Activated T-cell treated with anti-CD3 and anti-CD28 coated beads, Interleukin-2, amount 50 U/mL, for 72 hours (primary cell): ENCODE data around the gene MAML3. TPM values are rescaled to one million over a fixed set of nuclear protein-coding genes. Genes with fewer than 3 reads are reported as not detected.

Source experiments
- ATAC-seq, 2 donors: fragments of 150-1000 bp; cut with Tn5 transposase; replicated peaks in 1 of 2; 2 replicates each; pipeline ENCODE4 v1.10.0; 2021; ENCODE audit warnings: moderate library complexity in 2 of 2, mild to moderate bottlenecking in 1 of 2
- DNase-seq, 2 donors: peaks; one replicate each; pipeline ENCODE4 v3.0.0; 2021 to 2022; ENCODE audit warnings: mixed read lengths in 1 of 2
- H3K27ac Mint-ChIP-seq: one replicate; pipeline ENCODE4 v1.8.0; 2022; ENCODE audit warnings: mild to moderate bottlenecking, moderate library complexity, mixed read lengths
- H3K27me3 Mint-ChIP-seq: one replicate; pipeline ENCODE4 v1.8.0; 2022; ENCODE audit warnings: low read depth, mixed read lengths
- H3K36me3 Mint-ChIP-seq, 2 donors: one replicate each; pipeline ENCODE4 v1.8.0; 2022; ENCODE audit warnings: mixed read lengths in 2 of 2, mild to moderate bottlenecking in 1 of 2; ENCODE audit not compliant: insufficient read depth in 2 of 2
- H3K4me1 Mint-ChIP-seq: one replicate; pipeline ENCODE4 v1.8.0; 2022; ENCODE audit warnings: low read depth, mixed read lengths
- H3K4me3 Mint-ChIP-seq, 2 donors: one replicate each; pipeline ENCODE4 v1.8.0; 2022; ENCODE audit warnings: mild to moderate bottlenecking in 2 of 2, mixed read lengths in 2 of 2, moderate library complexity in 2 of 2
- H3K9me3 Mint-ChIP-seq, 2 donors: one replicate each; pipeline ENCODE4 v1.8.0; 2022; ENCODE audit warnings: mixed read lengths in 2 of 2
- total RNA-seq, 2 donors: library from RNA; stranded (reverse); gene quantifications; one replicate each; pipeline ENCODE4 v1.2.3, GENCODE V29; 2022

Gene MAML3
- total RNA-seq, 2 donors from 2014 or later = 5.3 to 5.5 TPM

GRCh38 chr4:139810710-139811109 lies 343.3 kb downstream of the MAML3 start:
- ATAC-seq (no peak), DNase-seq (no peak)
- Mint-ChIP-seq H3K36me3 (peaks cover 0 to 4% of the 10 kb centered on the region in 2 donors), H3K9me3 (no peaks in the 10 kb centered on the region), H3K4me3 (no peak overlapping the region), H3K4me1 (peaks cover 3% of the 10 kb centered on the region), H3K27me3 (peaks cover 6% of the 10 kb centered on the region), H3K27ac (no peak overlapping the region)

DNA sequence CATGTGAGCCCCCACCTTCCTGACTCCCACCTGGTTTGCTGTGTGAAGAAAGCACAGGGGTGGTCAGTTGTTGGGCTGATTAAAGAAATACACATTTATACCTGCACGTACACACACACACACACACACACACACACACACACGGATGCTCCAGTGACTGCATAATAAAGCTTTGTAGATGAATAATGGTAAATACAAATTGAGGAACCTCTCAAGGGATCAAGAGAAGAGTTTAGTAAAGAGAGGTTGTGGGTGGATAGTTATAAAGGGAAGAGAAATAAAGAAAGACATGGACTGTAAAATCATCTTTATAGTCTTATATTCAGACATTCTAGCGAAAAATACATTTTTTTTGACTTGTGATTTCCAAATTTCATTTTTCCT lies 344.2 kb downstream of the MAML3 start:
- H3K9me3 Mint-ChIP-seq = no peaks in the 10 kb centered on the region
- H3K36me3 Mint-ChIP-seq = peaks cover 0 to 4% of the 10 kb centered on the region in 2 donors
- no peak overlapping the region for H3K4me3 Mint-ChIP-seq
- no peak overlapping the region for H3K27ac Mint-ChIP-seq
- H3K4me1 Mint-ChIP-seq = no peaks in the 10 kb centered on the region
- DNase-seq (no peak), ATAC-seq (no peak)
- H3K27me3 Mint-ChIP-seq = peaks cover 6% of the 10 kb centered on the region

DNA sequence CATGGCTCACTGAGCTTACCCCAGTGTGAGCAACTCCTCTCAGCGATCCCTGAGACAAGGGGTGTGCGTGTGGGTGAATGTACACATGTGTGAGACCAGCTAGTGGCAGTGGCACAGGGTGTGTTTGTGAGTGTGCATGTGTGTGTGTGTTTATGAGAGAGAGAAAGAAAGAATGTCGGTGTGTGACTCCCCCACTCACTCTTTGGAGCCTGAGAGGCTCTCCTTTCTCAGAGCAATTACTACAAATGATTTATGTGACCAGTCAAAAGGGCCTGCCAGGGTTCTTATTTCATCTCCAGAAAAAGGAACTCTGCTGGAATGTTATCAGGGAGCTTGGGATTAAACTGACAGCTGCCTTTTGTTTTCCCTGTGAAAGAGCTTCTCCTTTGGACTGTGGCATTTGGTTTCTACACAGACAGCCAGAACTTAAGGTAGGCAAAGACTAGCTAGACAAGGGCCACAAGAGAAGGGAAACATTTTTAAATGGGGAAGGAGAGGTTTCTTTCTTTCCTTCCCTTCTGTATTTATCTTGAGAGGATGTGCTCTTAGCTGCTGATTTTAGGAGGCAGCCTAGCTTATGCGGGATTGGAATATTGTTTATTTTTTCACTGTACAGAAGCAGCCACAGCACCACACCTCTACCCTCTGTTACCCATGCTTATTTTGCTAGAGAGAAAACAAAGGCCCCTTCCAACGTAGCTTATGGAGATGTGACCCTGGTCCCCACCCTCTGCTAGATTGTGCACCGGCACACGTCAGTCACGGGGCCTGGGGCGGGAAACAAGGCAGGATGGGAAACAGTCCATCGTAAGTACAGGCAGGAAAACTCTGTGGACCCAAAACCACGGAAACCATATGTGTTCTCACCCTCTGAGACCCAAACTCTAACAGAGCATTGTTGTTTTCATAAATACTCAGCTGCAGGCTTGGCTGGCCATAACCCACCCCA lies 344.9 kb downstream of the MAML3 start:
- Mint-ChIP-seq H3K27ac (no peak overlapping the region), H3K9me3 (no peaks in the 10 kb centered on the region), H3K4me1 (no peaks in the 10 kb centered on the region), H3K36me3 (peaks cover 0 to 4% of the 10 kb centered on the region in 2 donors), H3K27me3 (peaks cover 6% of the 10 kb centered on the region), H3K4me3 (no peak overlapping the region)
- ATAC-seq = no peak
- no peak for DNase-seq

DNA sequence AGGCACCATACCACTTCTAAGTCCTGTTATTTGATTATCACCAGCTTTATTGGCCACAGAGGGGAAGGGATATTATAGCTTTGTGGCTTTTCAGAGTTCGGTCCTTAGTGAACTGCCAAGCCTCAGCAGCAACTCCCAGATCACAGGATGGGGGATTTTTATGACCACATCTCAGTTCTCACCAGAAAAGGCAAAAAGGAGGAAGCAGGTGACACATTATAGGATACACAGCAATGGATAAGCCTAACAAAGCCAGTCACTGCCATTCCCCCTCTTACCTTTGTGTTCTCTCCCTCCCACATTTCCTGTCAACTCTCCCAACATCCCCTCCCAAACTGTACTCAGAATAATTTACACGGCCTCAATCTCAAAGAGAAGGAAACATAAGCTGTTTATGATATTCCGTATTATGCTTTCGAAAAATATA lies 345.6 kb downstream of the MAML3 start:
- Mint-ChIP-seq H3K9me3 (no peaks in the 10 kb centered on the region), H3K4me1 (no peaks in the 10 kb centered on the region), H3K27ac (no peak overlapping the region), H3K27me3 (peaks cover 6% of the 10 kb centered on the region), H3K4me3 (no peak overlapping the region), H3K36me3 (peaks cover 0 to 4% of the 10 kb centered on the region in 2 donors)
- ATAC-seq (no peak), DNase-seq (no peak)

DNA sequence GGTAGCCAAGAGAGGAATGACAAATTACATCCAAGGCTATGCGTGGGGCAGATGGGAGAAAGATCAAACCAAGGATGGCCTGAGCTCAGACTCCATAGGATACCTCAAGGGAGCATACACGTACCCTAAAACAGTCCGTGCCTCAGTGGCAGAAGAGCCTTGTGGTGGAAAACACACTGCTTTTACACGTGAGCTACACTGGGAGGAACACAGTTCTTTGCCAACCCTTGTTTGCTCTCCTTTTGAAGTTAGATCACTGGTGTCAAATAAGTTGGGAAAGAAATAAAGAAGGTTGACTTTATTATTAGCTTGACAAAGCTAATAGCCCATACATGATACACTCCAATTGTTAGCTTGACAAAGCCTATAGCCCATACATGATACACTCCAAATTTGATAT lies 346.5 kb downstream of the MAML3 start:
- DNase-seq = no peak
- Mint-ChIP-seq H3K27ac (no peak overlapping the region), H3K4me1 (no peaks in the 10 kb centered on the region), H3K4me3 (no peak overlapping the region), H3K36me3 (peaks cover 0 to 4% of the 10 kb centered on the region in 2 donors), H3K27me3 (peaks cover 6% of the 10 kb centered on the region), H3K9me3 (no peaks in the 10 kb centered on the region)
- no peak for ATAC-seq

- Mint-ChIP-seq H3K4me3 (no peak overlapping the region), H3K36me3 (peaks cover 0 to 4% of the 10 kb centered on the region in 2 donors), H3K27me3 (peaks cover 6% of the 10 kb centered on the region), H3K27ac (no peak overlapping the region), H3K4me1 (no peaks in the 10 kb centered on the region), H3K9me3 (no peaks in the 10 kb centered on the region)
- ATAC-seq = no peak
- no peak for DNase-seq
Observed at GRCh38 chr4:139806929-139807328, 347.1 kb downstream of the MAML3 start.

- Mint-ChIP-seq H3K4me1 (no peaks in the 10 kb centered on the region), H3K36me3 (no peaks in the 10 kb centered on the region), H3K27me3 (no peaks in the 10 kb centered on the region), H3K27ac (no peak overlapping the region), H3K4me3 (no peak overlapping the region), H3K9me3 (no peaks in the 10 kb centered on the region)
- no peak for DNase-seq
- ATAC-seq = no peak
Observed at GRCh38 chr4:139802931-139803330, 351.1 kb downstream of the MAML3 start.

- Mint-ChIP-seq H3K4me1 (no peaks in the 10 kb centered on the region), H3K9me3 (no peaks in the 10 kb centered on the region), H3K27me3 (no peaks in the 10 kb centered on the region), H3K36me3 (no peaks in the 10 kb centered on the region), H3K4me3 (no peak overlapping the region), H3K27ac (no peak overlapping the region)
- ATAC-seq (no peak), DNase-seq (no peak)
Observed at GRCh38 chr4:139802488-139802887, 351.5 kb downstream of the MAML3 start.

- no peak overlapping the region for H3K4me3 Mint-ChIP-seq
- no peaks in the 10 kb centered on the region for H3K27me3 Mint-ChIP-seq
- H3K4me1 Mint-ChIP-seq = no peaks in the 10 kb centered on the region
- H3K27ac Mint-ChIP-seq = no peak overlapping the region
- H3K36me3 Mint-ChIP-seq = no peaks in the 10 kb centered on the region
- ATAC-seq (no peak), DNase-seq (no peak)
- H3K9me3 Mint-ChIP-seq = no peaks in the 10 kb centered on the region
Observed at GRCh38 chr4:139801895-139802294, 352.1 kb downstream of the MAML3 start.

GRCh38 chr4:139800082-139800481 lies 353.9 kb downstream of the MAML3 start:
- Mint-ChIP-seq H3K4me1 (no peaks in the 10 kb centered on the region), H3K27ac (no peak overlapping the region), H3K27me3 (no peaks in the 10 kb centered on the region), H3K9me3 (no peaks in the 10 kb centered on the region), H3K4me3 (no peak overlapping the region), H3K36me3 (no peaks in the 10 kb centered on the region)
- DNase-seq (no peak), ATAC-seq (no peak)

GRCh38 chr4:139799615-139800014 lies 354.4 kb downstream of the MAML3 start:
- Mint-ChIP-seq H3K4me3 (no peak overlapping the region), H3K27me3 (no peaks in the 10 kb centered on the region), H3K4me1 (no peaks in the 10 kb centered on the region), H3K27ac (no peak overlapping the region), H3K9me3 (no peaks in the 10 kb centered on the region), H3K36me3 (no peaks in the 10 kb centered on the region)
- ATAC-seq = no peak
- DNase-seq = no peak

DNA sequence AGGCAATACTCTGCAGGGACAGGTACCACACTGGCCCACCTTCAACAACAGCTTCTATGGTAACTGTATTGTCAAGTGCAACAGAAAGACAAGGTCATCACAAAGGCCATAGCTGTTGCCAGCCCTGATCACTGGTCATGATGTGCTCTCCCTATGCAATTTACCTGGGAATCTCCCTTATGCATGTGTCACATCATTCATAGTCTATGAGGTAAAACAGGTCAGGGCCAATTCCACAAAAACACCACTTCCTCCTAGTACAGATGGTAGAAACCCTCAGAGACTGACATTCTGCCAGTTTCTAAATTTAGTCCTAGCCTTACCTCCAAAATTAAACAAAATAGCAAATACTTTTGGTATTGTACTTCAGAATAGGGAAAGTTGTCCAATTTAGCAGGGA lies 355.5 kb downstream of the MAML3 start:
- no peak overlapping the region for H3K27ac Mint-ChIP-seq
- ATAC-seq (peak in 1 of 2 donors; percentile 55), DNase-seq (no peak)
- no peaks in the 10 kb centered on the region for H3K9me3 Mint-ChIP-seq
- no peak overlapping the region for H3K4me3 Mint-ChIP-seq
- H3K27me3 Mint-ChIP-seq = no peaks in the 10 kb centered on the region
- no peaks in the 10 kb centered on the region for H3K36me3 Mint-ChIP-seq
- H3K4me1 Mint-ChIP-seq = no peaks in the 10 kb centered on the region

DNA sequence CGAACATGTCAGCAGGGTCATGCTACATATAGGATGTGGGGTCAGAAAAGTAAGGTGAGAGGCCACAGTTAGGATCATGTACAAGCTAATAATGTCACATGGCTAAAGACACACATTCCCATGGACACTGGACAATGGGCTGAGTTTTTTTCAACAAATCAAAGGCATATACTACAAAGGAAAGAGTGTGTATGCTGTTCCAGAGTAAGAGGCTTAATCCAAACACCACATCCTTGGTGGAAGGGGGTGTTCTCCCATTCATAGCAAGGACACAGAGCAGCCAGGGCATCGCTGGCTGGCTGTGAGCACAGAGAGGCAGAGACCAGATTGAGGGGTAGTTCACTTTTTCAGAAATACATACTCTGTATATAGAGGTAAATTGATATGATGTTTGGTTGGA lies 356.7 kb downstream of the MAML3 start:
- no peaks in the 10 kb centered on the region for H3K36me3 Mint-ChIP-seq
- DNase-seq (no peak), ATAC-seq (no peak)
- H3K9me3 Mint-ChIP-seq = no peaks in the 10 kb centered on the region
- H3K27ac Mint-ChIP-seq = no peak overlapping the region
- no peak overlapping the region for H3K4me3 Mint-ChIP-seq
- H3K4me1 Mint-ChIP-seq = no peaks in the 10 kb centered on the region
- no peaks in the 10 kb centered on the region for H3K27me3 Mint-ChIP-seq
